H1 (cell line): ENCODE measurements around the gene TRPV2. TPM values are rescaled to one million over a fixed set of nuclear protein-coding genes. Genes with fewer than 3 reads are reported as not detected.

Experiments used
- CTCF ChIA-PET: fragments of 300-600 bp; sonication (Branson Sonifier 250); formaldehyde crosslinking; loops from one replicate; lab custom pipeline; 2021; ENCODE audit not compliant: partially characterized antibody; lab: Charles Lee
- POLR2A ChIA-PET: fragments of 300-600 bp; sonication (Branson Sonifier 250); formaldehyde crosslinking; loops from one replicate; lab custom pipeline; 2021; ENCODE audit warnings: inconsistent platforms; ENCODE audit not compliant: partially characterized antibody; lab: Charles Lee
- DNase-seq, 2 experiments: peaks; one replicate each; pipeline versions ENCODE4 v3.0.0 to v3.0.0-alpha.2; 2010 to 2022; ENCODE audit warnings: low spot score in 2 of 2, low read depth in 1 of 2, mixed read lengths in 1 of 2
- FAIRE-seq: peaks from 2 replicates; lab custom pipeline; 2011; peaks lifted over from hg19 to GRCh38; lab: Jason Lieb, UNC
- H2AFZ ChIP-seq: 2 replicates; pipeline ENCODE4 v1.8.1; 2012; ENCODE audit warnings: low read length, inconsistent platforms
- H2AK5ac ChIP-seq: 2 replicates; pipeline ENCODE4 v1.6.1; 2013; ENCODE audit warnings: low read depth, low read length
- H2BK120ac ChIP-seq: replicated peaks from 2 replicates; pipeline ENCODE3; 2013; ENCODE audit warnings: low read depth, low read length, inconsistent platforms
- H2BK12ac ChIP-seq: 2 replicates; pipeline ENCODE4 v1.6.1; 2013; ENCODE audit warnings: low read depth, low read length
- H2BK15ac ChIP-seq: 2 replicates; pipeline ENCODE4 v1.6.1; 2013; ENCODE audit warnings: low read length
- H2BK20ac ChIP-seq: 2 replicates; pipeline ENCODE4 v1.6.1; 2013; ENCODE audit warnings: low read length
- H2BK5ac ChIP-seq: 2 replicates; pipeline ENCODE4 v1.6.1; 2013; ENCODE audit warnings: low read depth, low read length
- H3K14ac ChIP-seq: 2 replicates; pipeline ENCODE4 v1.6.1; 2013; ENCODE audit warnings: inconsistent platforms; ENCODE audit not compliant: insufficient read length
- H3K18ac ChIP-seq: 2 replicates; pipeline ENCODE4 v1.6.1; 2013; ENCODE audit warnings: low read length; ENCODE audit errors: extremely low read depth
- H3K23ac ChIP-seq: 2 replicates; pipeline ENCODE4 v1.6.1; 2013; ENCODE audit warnings: inconsistent platforms; ENCODE audit not compliant: insufficient read length
- H3K23me2 ChIP-seq: 2 replicates; pipeline ENCODE4 v1.6.1; 2013; ENCODE audit warnings: low read depth, low read length
- H3K27ac ChIP-seq: 2 replicates; pipeline ENCODE4 v1.6.1; 2011; ENCODE audit warnings: low read depth, low read length, inconsistent platforms
- H3K27me3 ChIP-seq, 4 experiments: replicated peaks in 1 of 4; 1 replicate in 1 of 4; 2 replicates in 3 of 4; pipeline versions ENCODE4 v1.6.1 to v1.8.1; 2011 to 2013; ENCODE audit warnings: low read length in 3 of 4, mild to moderate bottlenecking in 3 of 4, inconsistent platforms in 2 of 4, mixed read lengths in 2 of 4, moderate library complexity in 1 of 4; ENCODE audit not compliant: control insufficient read depth in 3 of 4, insufficient read depth in 3 of 4; ENCODE audit errors: extremely low read depth in 1 of 4
- H3K36me3 ChIP-seq, 4 experiments: 2 replicates each; pipeline versions ENCODE4 v1.6.1 to v1.8.1; 2011 to 2013; ENCODE audit warnings: mild to moderate bottlenecking in 4 of 4, low read length in 3 of 4, moderate library complexity in 2 of 4, control low read depth in 1 of 4, inconsistent platforms in 1 of 4; ENCODE audit not compliant: insufficient read depth in 4 of 4, control insufficient read depth in 2 of 4
- H3K4ac ChIP-seq: replicated peaks from 2 replicates; pipeline ENCODE3; 2013; ENCODE audit warnings: low read length, low read depth, mixed read lengths, inconsistent platforms; ENCODE audit not compliant: insufficient read length
- H3K4me1 ChIP-seq, 4 experiments: replicated peaks in 1 of 4; 1 replicate in 1 of 4; 2 replicates in 3 of 4; pipeline versions ENCODE4 v1.6.1 to v1.8.1; 2011 to 2013; ENCODE audit warnings: low read length in 3 of 4, inconsistent platforms in 2 of 4, mixed read lengths in 1 of 4; ENCODE audit not compliant: insufficient read depth in 4 of 4, control insufficient read depth in 3 of 4
- H3K4me2 ChIP-seq, 2 experiments: 2 replicates each; pipeline versions ENCODE4 v1.6.1 to v1.8.1; 2011 to 2013; ENCODE audit warnings: low read depth in 2 of 2, low read length in 2 of 2, control low read depth in 1 of 2, inconsistent platforms in 1 of 2, mild to moderate bottlenecking in 1 of 2; ENCODE audit not compliant: insufficient read depth in 1 of 2
- H3K4me3 ChIP-seq, 4 experiments: fragments of 200-600, 300-600 bp in 1 of 4; sonication (generic), shearing (Covaris generic), sonication (Bioruptor Twin) in 1 of 4; 2 replicates each; pipeline versions ENCODE4 v1.5.1 to v1.8.1; 2011 to 2016; ENCODE audit warnings: low read length in 4 of 4, low read depth in 3 of 4, control low read depth in 2 of 4, inconsistent platforms in 2 of 4, mild to moderate bottlenecking in 2 of 4, mixed read lengths in 1 of 4, moderate library complexity in 1 of 4; ENCODE audit not compliant: insufficient read depth in 2 of 4; ENCODE audit errors: extremely low read depth in 1 of 4
- H3K56ac ChIP-seq: replicated peaks from 2 replicates; pipeline ENCODE3; 2013; ENCODE audit warnings: low read depth, mild to moderate bottlenecking, mixed read lengths, low read length, inconsistent platforms; ENCODE audit not compliant: insufficient read length
- H3K79me1 ChIP-seq: 2 replicates; pipeline ENCODE4 v1.6.1; 2013; ENCODE audit warnings: low read depth, low read length, control low read depth
- H3K79me2 ChIP-seq, 2 experiments: 2 replicates each; pipeline versions ENCODE4 v1.6.1 to v1.8.1; 2012 to 2013; ENCODE audit warnings: low read length in 2 of 2, mild to moderate bottlenecking in 2 of 2, inconsistent platforms in 1 of 2; ENCODE audit not compliant: insufficient read depth in 2 of 2, control insufficient read depth in 1 of 2
- H3K9ac ChIP-seq, 4 experiments: replicated peaks in 1 of 4; 1 replicate in 1 of 4; 2 replicates in 3 of 4; pipeline versions ENCODE4 v1.6.1 to v1.8.1; 2011 to 2013; ENCODE audit warnings: low read depth in 3 of 4, low read length in 3 of 4, control low read depth in 2 of 4, mild to moderate bottlenecking in 2 of 4, moderate library complexity in 2 of 4, inconsistent platforms in 1 of 4; ENCODE audit errors: extremely low read depth in 1 of 4
- H3K9me3 ChIP-seq, 2 experiments: 2 replicates each; pipeline versions ENCODE4 v1.6.1 to v1.8.1; 2012 to 2013; ENCODE audit warnings: mild to moderate bottlenecking in 2 of 2, moderate library complexity in 2 of 2, control low read depth in 1 of 2, inconsistent platforms in 1 of 2, low read depth in 1 of 2, low read length in 1 of 2, mixed read lengths in 1 of 2; ENCODE audit not compliant: insufficient read depth in 2 of 2
- H4K20me1 ChIP-seq, 2 experiments: replicated peaks in 1 of 2; 2 replicates each; pipeline versions ENCODE3 to v1.8.1; 2011 to 2013; ENCODE audit warnings: inconsistent platforms in 2 of 2, low read length in 2 of 2, mild to moderate bottlenecking in 1 of 2; ENCODE audit not compliant: insufficient read depth in 2 of 2, control insufficient read depth in 1 of 2
- H4K5ac ChIP-seq: 2 replicates; pipeline ENCODE4 v1.6.1; 2013; ENCODE audit warnings: low read length, low read depth, mixed read lengths, inconsistent platforms; ENCODE audit not compliant: insufficient read length
- H4K8ac ChIP-seq: 2 replicates; pipeline ENCODE4 v1.8.0; 2013; ENCODE audit warnings: mild to moderate bottlenecking, moderate library complexity, low read length, inconsistent platforms; ENCODE audit not compliant: insufficient read depth; ENCODE audit errors: extremely low read depth
- H4K91ac ChIP-seq: replicated peaks from 2 replicates; pipeline ENCODE3; 2013; ENCODE audit warnings: low read length, mixed read lengths, inconsistent platforms; ENCODE audit not compliant: insufficient read length
- CHD2 ChIP-seq: IDR thresholded peaks from 2 replicates; pipeline ENCODE4 v1.6.1; 2012; ENCODE audit warnings: low read length, improper control_type of control experiment
- E2F6 ChIP-seq: IDR thresholded peaks from 2 replicates; pipeline ENCODE4 v1.6.1; 2012; ENCODE audit warnings: inconsistent platforms
- FOSL1 ChIP-seq: IDR thresholded peaks from 2 replicates; pipeline ENCODE4 v1.6.1; 2011; ENCODE audit warnings: mild to moderate bottlenecking, low read depth, low read length, moderate library complexity; ENCODE audit not compliant: insufficient read depth
- HDAC2 ChIP-seq, 2 experiments: fragments of 300-600 bp in 1 of 2; sonication (generic) in 1 of 2; IDR thresholded peaks; 2 replicates each; pipeline ENCODE4 v1.6.1; 2011 to 2012; ENCODE audit warnings: low read depth in 2 of 2, low read length in 2 of 2, mild to moderate bottlenecking in 2 of 2, moderate library complexity in 2 of 2, borderline replicate concordance in 1 of 2, inconsistent platforms in 1 of 2
- JUN ChIP-seq: IDR thresholded peaks from 2 replicates; pipeline ENCODE4 v1.6.1; 2011; ENCODE audit warnings: low read depth, mild to moderate bottlenecking, improper control_type of control experiment, low read length
- MAFK ChIP-seq: IDR thresholded peaks from 2 replicates; pipeline ENCODE4 v1.6.1; 2012; ENCODE audit warnings: low read depth, mild to moderate bottlenecking, improper control_type of control experiment, low read length
- NRF1 ChIP-seq: IDR thresholded peaks from 2 replicates; pipeline ENCODE4 v1.6.1; 2011; ENCODE audit warnings: mild to moderate bottlenecking, low read depth, low read length, improper control_type of control experiment
- PHF8 ChIP-seq: fragments of 200-600 bp; sonication (generic); conservative IDR thresholded peaks from 2 replicates; pipeline ENCODE4 v1.7.1; 2012; ENCODE audit warnings: low read depth, mild to moderate bottlenecking, inconsistent platforms, low read length, moderate library complexity
- POLR2A ChIP-seq, 2 experiments: IDR thresholded peaks; 1 replicate in 1 of 2; 2 replicates in 1 of 2; pipeline ENCODE4 v1.6.1; 2011; ENCODE audit warnings: low read depth in 2 of 2, low read length in 2 of 2, mild to moderate bottlenecking in 2 of 2; ENCODE audit errors: control extremely low read depth in 1 of 2
- RXRA ChIP-seq: IDR thresholded peaks from 2 replicates; pipeline ENCODE4 v1.6.1; 2011; ENCODE audit warnings: low read depth, mild to moderate bottlenecking, low read length, moderate library complexity; ENCODE audit not compliant: insufficient read depth
- SIN3A ChIP-seq, 2 experiments: IDR thresholded peaks in 1 of 2; conservative IDR thresholded peaks in 1 of 2; 2 replicates each; pipeline ENCODE4 v1.6.1; 2011 to 2012; ENCODE audit warnings: low read length in 2 of 2, improper control_type of control experiment in 1 of 2, low read depth in 1 of 2, mild to moderate bottlenecking in 1 of 2
- SP1 ChIP-seq: IDR thresholded peaks from 2 replicates; pipeline ENCODE4 v1.6.1; 2011; ENCODE audit warnings: low read depth, low read length
- SP4 ChIP-seq: IDR thresholded peaks from 2 replicates; pipeline ENCODE4 v1.6.1; 2012; ENCODE audit warnings: low read length, inconsistent platforms
- YY1 ChIP-seq: IDR thresholded peaks from 2 replicates; pipeline ENCODE4 v1.6.1; 2011; ENCODE audit warnings: low read depth, mild to moderate bottlenecking, low read length
- WGBS, 2 experiments: shearing (Covaris generic) in 1 of 2; methylation state at CpG; one replicate each; pipeline versions ENCODE4 v1.1.6 to v1.1.7; 2013 to 2015; ENCODE audit warnings: low lambda C conversion rate in 2 of 2, mixed read lengths in 2 of 2, inconsistent platforms in 1 of 2, low coverage in 1 of 2, missing lambda C conversion rate in 1 of 2; ENCODE audit not compliant: insufficient replicate concordance in 2 of 2, insufficient coverage in 1 of 2, insufficient read length in 1 of 2; ENCODE audit errors: extremely low coverage in 1 of 2, missing lambda C conversion rate in 1 of 2; 5-methylcytosine and 5-hydroxymethylcytosine counted together
- polyA plus RNA-seq, 7 experiments: library from polyadenylated mRNA; depleted of rRNA in 3 of 7; stranded (reverse) in 5 of 7; unstranded in 2 of 7; fragments of >200 nt in 5 of 7; fragments of 200-250 nt in 2 of 7; gene quantifications; 1 replicate in 5 of 7; 2 replicates in 1 of 7; 4 replicates in 1 of 7; pipeline versions ENCODE4 v1.2.1 to v1.2.3, GENCODE V29; 2011 to 2013; ENCODE audit warnings: missing spikeins in 2 of 7, mixed read lengths in 2 of 7
- total RNA-seq: library from RNA; stranded (reverse); fragmentation: NEBNext Ultra II Directional; extraction: Animal tissue kit (Norgen Biotek cat#: 25700); gene quantifications from 2 replicates; pipeline ENCODE4 v1.2.1, GENCODE V29; 2021

Gene TRPV2
- total and polyA plus RNA-seq, 2 of the 8 experiments (the other 6 are each of a cell fraction or from before 2014, with no cell fraction given) = 1.7 to 2.1 TPM

- POLR2A ChIA-PET = interaction anchor here (1.0 to 8.8 kb wide), 11 partner anchors 8 to 63 kb away, joined by 3 to 120 read pairs (median 5); partner anchors contain the start of genes CENPV and TRPV2
- H3K79me2 ChIP-seq = peaks cover 0 to 28% of the 10 kb centered on the region in 2 experiments; a peak in 2 of 4 replicates
- no peak for FAIRE-seq
- H4K91ac ChIP-seq = no peak overlapping the region
- no peak overlapping the region for H2BK15ac ChIP-seq
- no peak overlapping the region for H2BK120ac ChIP-seq
- DNase-seq = no peak
- peaks cover 4 to 24% (median 15%) of the 10 kb centered on the region in 4 experiments for H3K36me3 ChIP-seq
- no peaks in the 10 kb centered on the region for H3K9me3 ChIP-seq
- H3K14ac ChIP-seq = no peak overlapping the region
- H3K18ac ChIP-seq = no peak overlapping the region
- H3K23ac ChIP-seq = no peak overlapping the region
- no peak overlapping the region for H2AFZ ChIP-seq
- no peak overlapping the region for H2AK5ac ChIP-seq
- peaks cover 0 to 5% (median 3%) of the 10 kb centered on the region in 4 experiments; a peak in 5 of 7 replicates for H3K4me1 ChIP-seq
- CTCF ChIA-PET = interaction anchor here (0.7 to 2.1 kb wide), 8 partner anchors 19 to 67 kb away, joined by 3 to 6 read pairs (median 3); partner anchors contain the start of gene TRPV2
- H3K4ac ChIP-seq = no peak overlapping the region
- H3K27me3 ChIP-seq = no peaks in the 10 kb centered on the region
- no peak overlapping the region for H3K27ac ChIP-seq
- H4K8ac ChIP-seq = no peak overlapping the region
- no peak overlapping the region for H3K9ac ChIP-seq
- no peak overlapping the region for H2BK5ac ChIP-seq
- no peak overlapping the region for H2BK20ac ChIP-seq
- H3K79me1 ChIP-seq = 0 out of 2 replicates have a peak, but pooled peaks cover 6% of the 10 kb centered on the region
- peaks cover 3 to 9% of the 10 kb centered on the region in 2 experiments for H4K20me1 ChIP-seq
- H4K5ac ChIP-seq = no peak overlapping the region
- no peak overlapping the region for H3K56ac ChIP-seq
- WGBS, 2 experiments = 77% methylated on average over 4 of the region's 4 CpGs; no CpG with 5 or more reads in 1 of the 2 experiments
- peaks cover 2% of the 10 kb centered on the region for H3K23me2 ChIP-seq
- no peak overlapping the region for H3K4me3 ChIP-seq
- no peak overlapping the region for H2BK12ac ChIP-seq
- peak overlapping the region in 1 of 2 experiments; percentile 14; a peak in 2 of 4 replicates for H3K4me2 ChIP-seq
- TF ChIP-seq NRF1 (no peak), SP1 (no peak), RXRA (no peak), SIN3A (conservative IDR thresholded peaks at IDR 0.05 in 1 of 2, IDR thresholded peaks at IDR 0.05 in 1 of 2; ENCODE audit: low read depth in 1 of 2, low read length in 2 of 2) (no peak), E2F6 (no peak), SP4 (no peak), JUN (no peak), YY1 (no peak), HDAC2 (IDR thresholded peaks at IDR 0.05; ENCODE audit: borderline replicate concordance in 1 of 2, low read depth in 2 of 2, low read length in 2 of 2) (no peak), PHF8 (no peak), CHD2 (no peak), POLR2A (IDR thresholded peaks at IDR 0.05; ENCODE audit: control extremely low read depth in 1 of 2, low read depth in 2 of 2, low read length in 2 of 2) (no peak; a peak in 1 of 3 replicates), MAFK (no peak), FOSL1 (no peak)
These were observed 32.2 kb upstream of the TRPV2 start for GRCh38 chr17:16383216-16383615.
